Measurements from ENCODE around the gene GPC6.
"Not testable (repeated sequence)": the region's sequence is repeated elsewhere in the genome, so short reads cannot be mapped to it uniquely, and the experiment has no call there.

Gene GPC6

GRCh38 chr13:94291631-94292322, 1065.2 kb downstream of the GPC6 start:
- DNase-seq = no peak

GRCh38 chr13:94292323-94292640, 1065.7 kb downstream of the GPC6 start:
- DNase-seq = no peak

- no peak for DNase-seq
Observed at GRCh38 chr13:94296471-94296870, 1069.9 kb downstream of the GPC6 start.

- no peak for DNase-seq
Observed at GRCh38 chr13:94298346-94298745, 1071.7 kb downstream of the GPC6 start.

GRCh38 chr13:94300401-94300800, 1073.8 kb downstream of the GPC6 start:
- no peak for DNase-seq

- DNase-seq = no peak
Observed at GRCh38 chr13:94301487-94301886, 1074.9 kb downstream of the GPC6 start.

- not testable (repeated sequence) for DNase-seq
Observed at GRCh38 chr13:94302847-94303565, 1076.4 kb downstream of the GPC6 start.

- DNase-seq = no peak
Observed at GRCh38 chr13:94303644-94304174, 1077.1 kb downstream of the GPC6 start.

GRCh38 chr13:94305033-94305432, 1078.4 kb downstream of the GPC6 start:
- no peak for DNase-seq

- no peak for DNase-seq
Observed at GRCh38 chr13:94305463-94305862, 1078.9 kb downstream of the GPC6 start.

GRCh38 chr13:94305934-94306333, 1079.3 kb downstream of the GPC6 start:
- no peak for DNase-seq

- no peak for DNase-seq
Observed at GRCh38 chr13:94308832-94309231, 1082.2 kb downstream of the GPC6 start.

- DNase-seq = no peak
Observed at GRCh38 chr13:94309576-94309975, 1083.0 kb downstream of the GPC6 start.

GRCh38 chr13:94309997-94310855, 1083.6 kb downstream of the GPC6 start:
- no peak for DNase-seq

- no peak for DNase-seq
Observed at GRCh38 chr13:94311893-94312292, 1085.3 kb downstream of the GPC6 start.

- no peak for DNase-seq
Observed at GRCh38 chr13:94312511-94313216, 1086.1 kb downstream of the GPC6 start.

- no peak for DNase-seq
Observed at GRCh38 chr13:94313321-94313910, 1086.8 kb downstream of the GPC6 start.

- DNase-seq = no peak
Observed at GRCh38 chr13:94313926-94314325, 1087.3 kb downstream of the GPC6 start.

- no peak for DNase-seq
Observed at GRCh38 chr13:94315188-94315587, 1088.6 kb downstream of the GPC6 start.

GRCh38 chr13:94317063-94317491, 1090.5 kb downstream of the GPC6 start:
- no peak for DNase-seq

GRCh38 chr13:94318418-94318817, 1091.8 kb downstream of the GPC6 start:
- no peak for DNase-seq

- DNase-seq = no peak
Observed at GRCh38 chr13:94319501-94319900, 1092.9 kb downstream of the GPC6 start.
